SKM-1 (cell line): ENCODE measurements around the gene MBIP.

Experiments
- DNase-seq: peaks from one replicate; lab custom pipeline; 2025; ENCODE audit not compliant: unreplicated experiment; lab: John Stamatoyannopoulos, UW

The MBIP gene

DNA sequence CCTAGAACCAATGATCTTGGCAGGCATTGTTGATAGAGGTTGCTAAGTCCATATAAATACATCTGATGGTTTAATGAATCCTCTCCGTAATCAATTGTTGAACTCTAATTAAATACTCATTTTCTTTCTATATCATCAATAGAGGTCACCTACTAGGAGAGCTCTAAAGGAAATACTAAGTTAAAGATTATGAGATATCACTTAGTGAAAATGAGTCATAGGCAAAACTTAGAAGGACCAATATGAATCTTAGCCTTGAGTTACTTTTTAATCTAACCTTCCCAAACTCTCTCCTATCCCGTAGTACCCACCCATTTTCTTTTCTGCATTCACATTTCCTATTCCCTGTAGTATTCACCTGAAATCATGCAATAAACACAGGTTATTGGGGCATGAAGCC, 50.2 kb downstream of the MBIP start:
- DNase-seq = no peak

GRCh38 chr14:36268121-36268520, 52.3 kb downstream of the MBIP start:
- DNase-seq = no peak

GRCh38 chr14:36264595-36264994, 55.8 kb downstream of the MBIP start:
- DNase-seq = no peak

DNA sequence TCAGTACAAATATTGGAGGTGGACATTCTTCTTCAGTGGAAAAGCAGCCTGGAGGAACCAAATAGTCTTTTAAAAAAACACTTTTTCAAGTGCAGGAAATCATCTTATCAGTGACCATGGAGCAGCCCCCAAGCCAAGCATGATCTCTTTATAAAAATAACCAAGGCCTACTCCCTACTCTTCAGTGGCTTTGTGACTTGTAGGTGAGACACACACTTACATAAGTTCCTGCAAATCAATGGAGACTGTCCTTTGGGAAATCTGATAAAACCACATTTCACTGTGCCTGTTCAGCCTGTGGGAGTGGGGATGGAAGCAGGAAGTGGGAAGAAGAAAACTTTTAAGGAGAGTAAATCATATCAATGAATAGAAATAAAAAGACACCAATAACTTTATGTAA, 56.3 kb downstream of the MBIP start:
- no peak for DNase-seq

DNA sequence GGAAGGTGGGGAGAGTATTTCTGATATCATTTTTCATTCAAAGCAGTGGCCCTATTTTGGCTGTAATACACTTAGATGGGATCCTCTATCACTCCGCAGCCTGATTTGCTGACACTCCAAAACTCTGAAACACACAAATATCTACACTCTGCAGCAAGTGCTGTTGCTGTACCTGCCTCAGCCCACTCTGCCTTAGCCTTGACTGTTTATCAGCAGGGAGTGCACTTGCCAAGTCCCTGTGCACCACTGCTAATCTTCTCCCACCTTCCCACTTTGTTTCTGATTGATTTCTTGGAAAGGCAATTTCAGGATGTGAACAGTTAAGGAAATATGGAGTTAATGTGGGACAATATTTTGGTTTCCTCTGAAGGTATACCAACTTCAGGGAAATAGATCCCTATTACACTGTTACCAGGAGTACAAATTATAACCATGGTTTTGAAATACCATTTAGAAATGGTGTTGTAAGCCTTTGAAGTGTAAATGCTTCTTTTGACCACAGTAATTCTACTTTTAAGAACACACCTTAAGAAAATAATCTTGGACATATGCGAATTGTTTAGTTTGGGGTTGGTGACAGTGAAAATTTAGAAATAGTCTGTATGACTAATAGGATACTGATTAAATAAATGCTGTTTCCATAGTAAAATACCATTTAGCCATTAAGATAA, 59.3 kb downstream of the MBIP start:
- DNase-seq = no peak

DNA sequence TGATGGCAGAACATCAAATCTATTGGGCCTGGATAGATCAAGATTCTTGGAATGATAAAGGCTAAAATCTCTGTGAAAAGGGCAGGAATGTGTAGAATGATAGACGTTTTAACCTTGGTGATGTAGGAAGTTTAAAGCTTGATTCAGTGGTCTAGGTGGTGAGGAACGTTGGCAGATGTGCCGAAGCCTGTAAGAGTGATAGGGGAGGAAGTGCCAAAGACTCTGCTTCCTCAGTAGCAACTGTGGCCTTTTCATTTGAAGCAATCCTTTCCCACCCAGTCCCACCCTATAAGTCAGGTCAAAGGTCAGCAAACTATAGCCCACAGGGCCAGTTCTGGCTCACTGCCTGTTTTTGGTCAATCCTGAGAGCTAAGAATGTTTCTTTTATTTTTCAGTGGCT, 62.2 kb downstream of the MBIP start:
- DNase-seq = no peak

GRCh38 chr14:36256126-36256801, 64.2 kb downstream of the MBIP start:
- peak; percentile 36 for DNase-seq

DNA sequence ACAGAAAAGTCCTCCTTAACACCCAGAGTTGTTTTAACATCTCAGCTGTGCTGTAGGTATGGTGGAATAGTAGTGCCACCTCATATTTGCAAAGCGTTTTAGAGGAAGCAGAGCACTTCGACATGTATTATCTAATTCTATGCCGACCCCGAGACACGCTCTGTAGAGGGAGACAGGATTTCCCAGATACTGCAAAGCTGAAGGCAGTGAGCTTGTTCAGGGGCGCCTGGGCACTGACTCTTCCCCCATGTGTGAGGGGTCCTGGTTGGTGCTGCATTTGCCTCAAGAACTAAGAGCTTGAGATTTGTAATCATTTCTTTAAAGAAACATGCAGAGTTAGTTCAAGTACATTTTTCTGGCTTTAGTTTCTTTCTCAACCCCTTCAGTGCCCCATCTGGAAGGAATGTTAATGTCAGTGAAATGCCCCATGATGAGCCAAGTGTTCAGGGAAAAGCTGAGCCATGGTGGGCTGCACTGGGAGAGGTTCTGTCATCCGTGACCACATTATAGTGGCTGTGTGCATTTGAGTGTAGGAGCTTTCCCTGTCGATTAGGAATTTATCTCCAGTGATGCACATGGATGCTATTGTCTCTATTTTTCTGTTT, 66.3 kb downstream of the MBIP start:
- no peak for DNase-seq
